DOHH2 (cell line): ENCODE results near the gene HMGCS2.
"Not testable (repeated sequence)": the region's sequence is repeated elsewhere in the genome, so short reads cannot be mapped to it uniquely, and the experiment has no call there.

Experiments
- H3F3A ChIP-seq: fragments of 200-600 bp; sonication (generic), shearing (Covaris generic); 2 replicates; pipeline ENCODE4 v1.6.0; 2016; ENCODE audit warnings: antibody characterized with exemption, mild to moderate bottlenecking; ENCODE audit not compliant: control insufficient read depth, insufficient read depth
- H3K27ac ChIP-seq: fragments of 200-600 bp; sonication (generic); 2 replicates; pipeline ENCODE4 v1.5.1; 2014; ENCODE audit warnings: low read depth, mild to moderate bottlenecking, low read length, moderate library complexity
- H3K27me3 ChIP-seq: fragments of 200-600 bp; sonication (generic); 2 replicates; pipeline ENCODE4 v1.6.1; 2014; ENCODE audit warnings: mild to moderate bottlenecking, low read length, mixed read lengths; ENCODE audit not compliant: control insufficient read depth
- H3K36me3 ChIP-seq: fragments of 200-600 bp; sonication (generic); 2 replicates; pipeline ENCODE4 v1.6.1; 2014; ENCODE audit warnings: mild to moderate bottlenecking, low read length, moderate library complexity, mixed read lengths; ENCODE audit not compliant: control insufficient read depth
- H3K4me1 ChIP-seq: fragments of 200-600 bp; sonication (generic); 2 replicates; pipeline ENCODE4 v1.6.1; 2014; ENCODE audit warnings: mild to moderate bottlenecking, low read length, mixed read lengths; ENCODE audit not compliant: control insufficient read depth
- H3K4me2 ChIP-seq: fragments of 200-600 bp; sonication (generic); 2 replicates; pipeline ENCODE4 v1.6.0; 2014; ENCODE audit warnings: mild to moderate bottlenecking, low read length, moderate library complexity
- H3K4me3 ChIP-seq: fragments of 200-600 bp; sonication (generic); 2 replicates; pipeline ENCODE4 v1.5.1; 2014; ENCODE audit warnings: mild to moderate bottlenecking, low read length, mixed read lengths
- H3K79me2 ChIP-seq: fragments of 200-600 bp; sonication (generic); 2 replicates; pipeline ENCODE4 v1.6.1; 2014; ENCODE audit warnings: mild to moderate bottlenecking, low read length, mixed read lengths; ENCODE audit not compliant: control insufficient read depth
- H3K9me2 ChIP-seq: fragments of 200-600 bp; sonication (generic); replicated peaks from 2 replicates; pipeline ENCODE4 v1.6.1; 2014; ENCODE audit warnings: mild to moderate bottlenecking, low read length, mixed read lengths; ENCODE audit not compliant: control insufficient read depth
- H3K9me3 ChIP-seq: fragments of 200-600 bp; sonication (generic); 2 replicates; pipeline ENCODE4 v1.6.1; 2014; ENCODE audit warnings: antibody characterized with exemption, low read length, mixed read lengths; ENCODE audit not compliant: control insufficient read depth, insufficient read depth
- H4K20me1 ChIP-seq: fragments of 200-600 bp; sonication (generic); 2 replicates; pipeline ENCODE4 v1.6.0; 2014; ENCODE audit warnings: low read depth, mild to moderate bottlenecking, antibody characterized with exemption, low read length, moderate library complexity; ENCODE audit not compliant: control insufficient read depth, insufficient read depth
- CTCF ChIP-seq: fragments of 200-600 bp; sonication (generic); IDR thresholded peaks from one replicate; pipeline ENCODE4 v1.5.1; 2014; ENCODE audit warnings: antibody characterized with exemption, mild to moderate bottlenecking, low read depth, low read length; ENCODE audit not compliant: poor library complexity, severe bottlenecking
- EZH2phosphoT487 ChIP-seq: fragments of 200-600 bp; sonication (generic); IDR thresholded peaks from 2 replicates; pipeline ENCODE4 v1.6.1; 2017; ENCODE audit warnings: borderline replicate concordance, mild to moderate bottlenecking, antibody characterized with exemption, low read length, moderate library complexity, mixed read lengths

The HMGCS2 gene

GRCh38 chr1:119712342-119713038 is 56.2 kb downstream of the HMGCS2 start:
- no peaks in the 10 kb centered on the region for H3K9me2 ChIP-seq
- H3K4me1 ChIP-seq = peaks cover 36% of the 10 kb centered on the region
- peak overlapping the region; percentile 91 for H3K4me2 ChIP-seq
- H3K27ac ChIP-seq = peak overlapping the region; percentile 65
- H3F3A ChIP-seq = no peaks in the 10 kb centered on the region
- no peaks in the 10 kb centered on the region for H3K9me3 ChIP-seq
- peaks cover 10% of the 10 kb centered on the region for H4K20me1 ChIP-seq
- H3K79me2 ChIP-seq = peaks cover 57% of the 10 kb centered on the region
- TF ChIP-seq EZH2phosphoT487 = no peak
- TF ChIP-seq CTCF = no peak
- peak overlapping the region; percentile 83 for H3K4me3 ChIP-seq
- H3K36me3 ChIP-seq = peaks cover 42% of the 10 kb centered on the region
- H3K27me3 ChIP-seq = peaks cover 3% of the 10 kb centered on the region; the same call in 1 of the 2 replicates

GRCh38 chr1:119711804-119712341 is 56.8 kb downstream of the HMGCS2 start, which contains the start of gene PHGDH:
PHGDH (plus strand) TSS chr1:119711934; CDS start chr1:119712023, 89 bp downstream.
- Histone ChIP-seq H3K79me2 (peaks cover 51% of the 10 kb centered on the region), H4K20me1 (peaks cover 10% of the 10 kb centered on the region), H3K4me2 (peak within 1 kb of the TSS; percentile 91), H3K4me1 (peaks cover 36% of the 10 kb centered on the region), H3K36me3 (peaks cover 42% of the 10 kb centered on the region), H3F3A (no peaks in the 10 kb centered on the region), H3K4me3 (peak within 1 kb of the TSS; percentile 83), H3K27me3 (peaks cover 3% of the 10 kb centered on the region; the same call in 1 of the 2 replicates), H3K27ac (peak within 1 kb of the TSS; percentile 65), H3K9me3 (no peaks in the 10 kb centered on the region), H3K9me2 (no peaks in the 10 kb centered on the region)
- TF ChIP-seq CTCF = peak; percentile 10
- no peak for TF ChIP-seq EZH2phosphoT487

DNA sequence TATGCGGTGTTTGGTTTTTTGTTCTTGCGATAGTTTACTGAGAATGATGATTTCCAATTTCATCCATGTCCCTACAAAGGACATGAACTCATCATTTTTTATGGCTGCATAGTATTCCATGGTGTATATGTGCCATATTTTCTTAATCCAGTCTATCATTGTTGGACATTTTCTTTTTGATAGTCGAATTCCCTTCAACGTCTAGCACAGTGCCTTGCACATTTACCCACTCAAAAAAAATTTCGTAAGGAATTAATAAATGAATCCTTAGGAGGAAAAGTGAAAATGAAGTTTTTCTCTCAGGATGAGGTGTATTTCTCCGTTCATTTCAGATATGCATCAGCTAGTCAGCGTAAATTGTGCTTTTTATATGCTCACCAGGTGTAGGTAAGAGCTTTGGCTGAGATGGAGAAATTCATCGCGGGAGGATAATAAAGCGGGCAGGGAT is 57.3 kb downstream of the HMGCS2 start:
- H3K9me2 ChIP-seq, H3K27me3 ChIP-seq, H3K9me3 ChIP-seq, H3F3A ChIP-seq, H3K27ac ChIP-seq: not testable (repeated sequence)
- H3K4me2 ChIP-seq = peak overlapping the region; percentile 68
- peaks cover 10% of the 10 kb centered on the region for H4K20me1 ChIP-seq
- peak overlapping the region; percentile 83 for H3K4me3 ChIP-seq
- peaks cover 40% of the 10 kb centered on the region for H3K36me3 ChIP-seq
- H3K79me2 ChIP-seq = peaks cover 46% of the 10 kb centered on the region
- H3K4me1 ChIP-seq = peaks cover 35% of the 10 kb centered on the region

DNA sequence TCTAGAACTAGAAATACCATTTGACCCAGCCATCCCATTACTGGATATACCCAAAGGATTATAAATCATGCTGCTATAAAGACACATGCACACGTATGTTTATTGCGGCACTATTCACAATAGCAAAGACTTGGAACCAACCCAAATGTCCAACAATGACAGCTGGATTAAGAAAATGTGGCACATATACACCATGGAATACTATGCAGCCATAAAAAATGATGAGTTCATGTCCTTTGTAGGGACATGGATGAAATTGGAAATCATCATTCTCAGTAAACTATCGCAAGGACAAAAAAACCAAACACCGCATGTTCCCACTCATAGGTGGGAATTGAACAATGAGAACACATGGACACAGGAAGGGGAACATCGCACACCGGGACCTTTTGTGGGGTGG is 62.1 kb downstream of the HMGCS2 start:
- H3K27me3 ChIP-seq, H3F3A ChIP-seq: not testable (repeated sequence)

More for the DNA sequence above, 62.1 kb downstream of the HMGCS2 start:
- not testable (repeated sequence) for H3K79me2 ChIP-seq, H3K4me3 ChIP-seq, H3K4me2 ChIP-seq, H3K36me3 ChIP-seq, H3K9me2 ChIP-seq, H3K27ac ChIP-seq, H3K4me1 ChIP-seq, H4K20me1 ChIP-seq
- peaks cover 16% of the 10 kb centered on the region for H3K9me3 ChIP-seq
